HG02938 (cell line): ENCODE results near the gene EIF4B.

Experiments used
- ATAC-seq: cut with Tn5 transposase; IDR thresholded peaks from one replicate; pipeline ENCODE4 v1.9.1; 2021; ENCODE audit warnings: mild to moderate bottlenecking, moderate library complexity; ENCODE audit not compliant: unreplicated experiment

Gene EIF4B

DNA sequence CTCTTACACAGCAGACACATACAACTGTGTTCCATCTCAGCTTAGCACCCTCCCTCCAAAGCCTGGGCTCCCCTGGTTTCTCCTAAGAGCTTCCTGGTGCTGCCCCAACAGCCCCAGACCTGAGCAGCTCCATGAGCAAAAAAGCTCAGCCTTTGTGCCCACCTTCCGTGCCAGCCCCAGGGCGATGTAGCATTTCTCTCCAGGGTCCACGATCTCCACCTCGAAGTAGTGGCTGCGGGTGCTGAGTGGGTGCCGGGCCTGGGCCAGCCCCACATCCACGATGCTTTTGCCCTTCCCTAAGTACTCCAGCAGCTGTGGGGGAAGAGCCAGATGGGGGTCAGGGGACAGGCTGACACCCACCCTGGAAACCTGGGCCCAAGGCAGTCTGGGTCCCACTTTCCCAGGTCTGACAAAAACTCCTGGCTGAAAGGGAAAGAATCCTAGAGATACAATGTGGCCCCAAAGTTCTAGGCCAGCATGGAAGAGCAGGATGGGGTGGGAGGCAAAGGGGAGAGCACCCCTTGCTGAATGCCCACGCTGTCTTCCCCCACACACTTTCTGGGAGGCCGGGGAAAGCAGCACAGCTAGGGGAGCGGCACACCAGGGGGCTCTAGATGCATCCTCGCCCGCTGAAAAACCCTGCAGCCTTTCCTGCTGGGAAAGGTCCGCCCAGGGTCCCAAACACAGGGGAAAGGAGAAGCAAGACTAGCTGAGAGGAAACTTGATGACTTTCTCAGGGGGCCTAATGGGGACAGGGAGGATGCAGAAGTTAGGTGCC lies 61.9 kb downstream of the EIF4B start:
- ATAC-seq: no peak

DNA sequence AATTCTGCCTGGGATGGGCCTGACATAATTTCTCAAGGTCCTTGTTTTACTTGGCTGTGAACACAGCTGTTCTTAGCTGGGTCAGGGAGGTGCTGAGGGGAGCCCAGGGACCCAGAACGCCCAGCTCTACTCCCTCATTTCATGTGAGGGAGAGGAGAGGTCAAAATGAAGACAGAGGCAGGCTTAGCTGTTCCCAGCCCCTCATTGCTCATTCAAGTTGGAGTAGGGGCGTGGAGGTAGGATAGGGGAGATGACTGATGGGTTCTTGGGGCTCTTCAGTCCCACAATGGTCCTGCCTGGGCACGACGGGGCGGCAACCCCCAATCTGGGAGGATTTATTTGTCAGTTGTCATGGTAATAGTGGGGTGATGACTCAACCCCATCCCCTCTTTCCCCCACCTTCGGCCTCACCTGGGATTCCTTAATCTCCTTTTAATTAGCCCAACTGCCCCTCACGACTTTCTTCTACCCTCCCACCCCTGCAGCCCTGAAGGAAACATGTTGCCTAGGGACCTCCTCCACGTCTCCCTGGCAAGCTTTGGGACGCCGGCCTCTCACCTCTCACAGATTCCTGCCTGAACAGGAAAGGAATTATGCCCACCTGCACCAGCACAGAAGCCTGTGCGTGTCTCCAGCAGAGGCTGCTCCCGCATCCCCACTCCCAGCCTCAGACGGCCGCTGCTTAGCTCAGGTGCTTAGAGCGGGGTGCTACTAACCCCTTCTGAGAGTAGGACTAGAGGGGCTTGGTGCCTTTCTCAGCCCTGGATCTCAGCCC lies 62.7 kb downstream of the EIF4B start:
- ATAC-seq: no peak

DNA sequence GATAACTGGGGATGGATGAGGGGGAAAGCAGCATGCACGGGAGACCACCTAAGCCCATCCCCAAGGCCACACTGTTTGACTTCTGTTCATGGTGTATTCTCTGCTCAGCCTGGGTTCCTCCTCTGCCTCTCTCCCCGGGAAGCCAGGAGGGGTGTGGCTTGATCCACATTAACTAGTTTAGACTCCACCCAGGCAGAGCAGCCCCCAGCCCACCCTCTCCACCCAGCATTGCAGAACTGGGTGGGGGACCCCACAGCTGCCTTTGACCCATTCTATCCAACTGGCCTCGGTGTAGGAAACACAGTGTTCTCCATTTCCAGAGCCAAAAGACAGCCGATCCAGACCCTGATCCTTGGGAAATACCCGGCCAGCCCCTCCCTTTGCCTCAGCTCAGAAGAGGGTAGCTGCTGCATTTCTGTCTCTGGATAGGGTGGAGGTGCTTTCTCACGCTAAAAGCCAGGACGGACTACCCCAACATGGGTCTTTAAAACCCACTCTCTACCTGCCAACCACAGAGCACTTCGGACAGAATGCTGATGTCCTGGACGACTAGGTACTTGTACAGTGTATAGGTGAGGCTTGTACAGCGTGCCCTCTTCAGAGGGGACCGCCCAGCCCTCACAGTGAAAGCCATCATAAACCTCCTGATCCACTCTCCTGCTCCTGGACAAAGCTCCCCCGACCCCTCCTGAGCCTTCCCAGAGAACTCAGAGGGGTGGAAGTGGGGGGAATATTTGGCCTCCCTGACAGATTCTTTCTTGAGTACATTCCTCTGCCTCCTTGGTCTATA lies 63.6 kb downstream of the EIF4B start:
- no peak for ATAC-seq

DNA sequence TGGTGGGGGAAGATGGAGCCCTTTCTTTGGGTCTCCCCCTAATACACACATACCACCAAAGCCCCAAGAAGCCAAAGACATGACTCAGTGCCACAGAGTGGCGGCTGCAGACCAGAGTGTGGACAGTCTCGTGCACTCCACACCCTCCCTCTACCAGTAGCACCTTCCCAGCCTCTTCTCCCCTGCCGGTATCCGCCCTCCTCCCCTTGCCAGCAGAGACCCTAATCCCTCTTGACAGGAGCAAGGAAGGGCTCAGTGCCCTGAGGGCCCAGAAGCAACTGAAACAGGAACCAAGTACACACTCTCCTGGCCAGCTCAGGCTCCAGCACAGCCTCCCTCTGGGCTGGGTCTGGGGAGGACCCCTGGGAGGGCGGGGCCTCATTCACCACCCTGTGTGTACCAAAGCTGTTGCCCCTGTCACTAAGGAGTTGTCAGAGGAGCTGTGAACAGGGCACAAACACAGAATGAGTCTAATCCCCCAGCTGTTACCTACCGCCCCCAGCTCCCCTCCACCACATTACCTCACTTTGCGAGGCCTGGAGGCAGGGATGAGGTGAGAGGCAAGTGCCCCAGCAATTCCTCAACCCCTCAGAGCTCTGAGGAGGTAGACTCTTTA lies 64.7 kb downstream of the EIF4B start:
- no peak for ATAC-seq

DNA sequence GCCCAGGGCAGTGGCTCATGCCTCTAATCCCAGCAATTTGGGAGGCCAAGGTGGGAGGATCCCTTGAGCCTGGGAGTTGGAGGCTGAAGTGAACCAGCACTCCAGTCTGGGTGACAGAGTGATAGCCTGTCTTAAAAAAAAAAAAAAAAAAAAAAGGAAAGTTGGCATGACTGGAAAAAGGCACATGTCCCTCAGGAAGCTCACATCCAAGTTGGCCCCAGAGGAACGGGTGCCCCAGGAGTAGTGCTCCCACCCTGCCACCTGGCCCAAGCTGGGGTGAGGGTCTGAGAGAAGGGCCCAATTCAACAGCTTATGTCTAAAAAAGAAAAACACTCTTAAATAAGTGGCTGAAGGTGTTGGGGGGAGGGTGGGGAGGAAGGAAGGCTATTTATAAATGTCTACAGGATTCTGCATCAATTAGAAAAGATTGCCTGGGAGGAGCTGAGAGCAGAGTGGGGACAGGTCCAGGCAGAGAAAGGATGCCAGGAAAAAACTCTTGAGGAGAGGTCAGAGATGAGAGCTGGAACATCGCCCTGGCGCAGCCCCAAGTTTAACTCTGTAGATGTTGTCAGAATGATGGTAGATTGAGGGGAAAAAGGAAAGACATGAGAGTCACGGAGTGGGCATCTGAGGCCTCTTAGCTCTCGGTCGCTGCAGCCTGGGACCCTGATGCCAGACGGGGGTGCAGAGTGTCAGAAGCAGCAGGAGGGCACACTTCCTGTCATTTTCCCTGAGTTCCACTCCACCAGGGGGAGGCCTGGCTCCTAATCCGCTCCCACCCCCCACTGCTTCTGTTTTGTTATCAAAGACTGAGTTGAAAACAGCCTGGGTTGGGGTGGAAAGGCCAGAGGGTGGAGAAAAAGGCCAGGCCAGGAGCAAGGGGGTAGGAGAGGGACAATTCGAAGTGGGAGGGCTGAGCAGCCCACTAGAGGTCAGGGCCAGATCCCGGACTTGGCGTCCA lies 65.6 kb downstream of the EIF4B start:
- no peak for ATAC-seq

DNA sequence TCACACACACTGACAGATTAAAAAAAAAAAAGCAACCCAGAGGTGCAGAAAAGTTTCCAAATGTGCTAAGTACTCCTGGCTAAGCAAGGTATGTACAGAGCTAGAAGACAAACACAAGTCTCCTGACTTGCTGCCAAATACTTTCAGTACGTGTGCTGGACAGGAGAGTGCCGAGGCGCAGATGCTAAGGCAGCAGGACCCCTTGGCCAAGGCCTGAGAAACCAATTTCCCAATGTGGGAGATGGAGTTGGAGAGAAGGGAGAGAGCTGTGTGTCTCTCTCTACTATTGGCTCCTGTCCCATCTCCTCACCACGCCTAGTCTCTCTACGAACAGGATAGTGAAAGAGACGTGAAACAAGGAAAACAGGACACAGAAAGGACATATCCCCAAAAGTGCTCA lies 67.6 kb downstream of the EIF4B start:
- no peak for ATAC-seq

DNA sequence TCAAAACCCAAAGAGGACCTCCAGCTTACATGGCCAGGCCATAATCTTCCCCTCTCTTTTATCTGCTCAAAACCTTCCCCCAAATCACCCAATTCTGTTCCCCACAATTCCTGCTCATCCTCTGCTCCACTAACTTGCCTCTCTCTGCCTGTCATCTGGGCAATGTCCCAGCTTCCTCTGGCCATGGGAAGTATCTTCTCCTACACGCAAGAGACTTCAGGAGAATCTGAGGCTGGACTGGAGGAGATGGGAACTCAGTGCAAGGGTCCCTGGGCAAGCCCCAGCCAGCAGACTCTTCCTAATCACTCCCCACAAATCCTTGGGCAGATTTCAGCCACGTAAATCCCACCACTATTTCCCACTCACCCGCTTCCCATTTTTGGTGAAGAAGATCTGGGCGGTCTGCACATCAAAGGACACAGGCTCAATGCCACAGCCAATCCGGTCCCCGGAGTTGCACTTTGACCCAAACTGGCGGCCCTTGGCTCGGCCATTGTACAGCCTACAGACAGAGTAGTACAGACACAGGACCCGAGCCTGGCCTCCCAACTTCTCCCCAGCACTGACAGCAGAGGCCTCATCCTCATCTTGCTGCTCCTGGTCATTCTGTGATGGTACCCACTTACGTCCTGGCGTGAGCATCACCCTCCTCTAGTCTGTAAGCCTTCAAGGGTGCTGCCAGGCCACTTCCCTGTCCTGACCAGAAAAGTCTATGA lies 68.2 kb downstream of the EIF4B start:
- no peak for ATAC-seq

DNA sequence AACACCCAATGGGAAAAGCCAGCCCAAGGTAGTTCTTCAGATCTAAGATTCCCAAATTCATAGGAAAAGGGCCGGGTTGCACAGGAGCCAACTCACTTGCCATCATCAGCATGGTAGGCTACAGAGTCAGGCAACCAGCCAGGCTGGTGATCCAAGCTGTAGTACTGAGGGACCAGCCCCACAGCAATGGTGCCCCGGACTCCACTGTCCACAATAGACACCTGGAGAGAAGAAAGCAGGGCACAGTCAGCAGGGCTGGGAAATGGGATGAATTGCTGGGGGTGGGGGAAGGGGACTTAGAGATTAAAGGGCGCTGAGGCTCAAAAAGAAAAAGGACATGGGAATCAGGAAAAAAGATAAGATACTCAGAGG lies 68.7 kb downstream of the EIF4B start:
- no peak for ATAC-seq

DNA sequence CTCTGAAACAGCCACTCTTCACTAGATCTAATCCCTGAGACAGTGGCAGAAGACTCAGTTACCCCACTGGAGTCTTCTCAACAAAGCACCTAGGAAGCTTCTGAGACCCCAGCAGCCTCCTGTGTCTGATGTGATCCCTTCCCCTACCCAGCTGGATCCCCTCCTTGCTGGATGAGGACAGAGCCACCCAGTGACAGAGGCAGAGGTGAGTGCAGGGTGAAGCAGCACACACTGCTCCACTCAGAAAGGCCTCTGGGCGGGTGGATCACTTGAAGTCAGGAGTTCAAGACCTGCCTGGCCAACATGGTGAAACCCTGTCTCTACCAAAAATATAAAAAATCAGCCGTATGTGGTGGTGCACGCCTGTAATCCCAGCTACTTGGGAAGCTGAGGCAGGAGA lies 70.2 kb downstream of the EIF4B start:
- ATAC-seq: no peak

DNA sequence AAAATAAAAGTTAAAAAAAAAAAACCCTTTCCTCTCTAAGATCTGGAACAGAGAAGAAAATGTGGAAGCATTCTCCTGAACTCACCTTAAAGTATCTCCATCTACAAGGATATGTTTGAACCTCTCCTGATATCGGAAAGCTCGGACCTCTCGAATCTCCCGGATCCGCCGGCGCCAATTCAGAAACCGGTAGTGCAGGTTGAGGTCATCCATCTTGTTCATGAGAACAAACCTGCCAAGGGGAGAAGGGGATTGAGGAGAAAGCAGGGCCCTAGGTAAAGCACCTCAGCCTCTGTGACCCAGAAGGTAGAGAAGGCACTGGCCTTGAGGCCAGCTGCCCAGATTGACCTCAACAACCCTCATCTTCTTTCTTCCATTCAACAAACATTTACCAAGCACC lies 70.8 kb downstream of the EIF4B start:
- ATAC-seq: no peak

DNA sequence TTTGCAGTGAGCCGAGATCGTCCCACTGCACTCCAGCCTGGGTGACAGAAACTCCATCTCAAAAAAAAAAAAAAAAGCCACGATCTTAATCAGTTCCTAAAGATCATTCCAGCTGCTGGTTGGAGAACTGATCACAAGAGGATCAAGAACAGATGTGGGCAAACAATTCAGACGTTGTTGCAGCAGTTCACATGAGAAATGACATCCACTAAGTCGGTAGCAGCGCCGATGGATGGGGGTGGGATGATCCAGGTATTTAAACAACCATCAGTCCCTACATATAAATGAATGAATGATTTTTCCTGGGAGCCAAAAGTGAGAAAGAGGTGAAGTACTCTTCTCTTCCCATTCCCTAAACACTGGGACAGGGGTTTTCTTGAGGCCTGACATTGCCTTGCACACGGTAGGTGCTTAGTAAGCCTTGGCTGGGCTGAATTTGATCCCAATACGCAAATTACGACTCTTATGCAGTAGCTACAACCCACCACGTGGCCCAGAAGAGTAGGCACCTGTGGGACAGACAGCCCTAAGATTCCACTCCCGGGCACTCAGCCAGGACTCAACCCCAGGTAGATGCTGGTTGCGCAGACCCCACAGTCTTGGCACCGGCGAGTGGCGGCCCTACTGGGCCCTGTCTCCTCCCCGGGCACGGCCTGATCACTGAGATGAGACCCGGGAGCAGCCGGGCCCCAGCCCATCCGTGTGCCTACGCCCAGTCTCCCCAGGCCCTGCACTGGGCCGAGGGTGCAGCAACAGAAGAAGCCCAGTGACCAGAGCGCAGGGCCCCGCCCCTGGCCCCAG lies 72.4 kb downstream of the EIF4B start:
- peak; percentile 32 for ATAC-seq

DNA sequence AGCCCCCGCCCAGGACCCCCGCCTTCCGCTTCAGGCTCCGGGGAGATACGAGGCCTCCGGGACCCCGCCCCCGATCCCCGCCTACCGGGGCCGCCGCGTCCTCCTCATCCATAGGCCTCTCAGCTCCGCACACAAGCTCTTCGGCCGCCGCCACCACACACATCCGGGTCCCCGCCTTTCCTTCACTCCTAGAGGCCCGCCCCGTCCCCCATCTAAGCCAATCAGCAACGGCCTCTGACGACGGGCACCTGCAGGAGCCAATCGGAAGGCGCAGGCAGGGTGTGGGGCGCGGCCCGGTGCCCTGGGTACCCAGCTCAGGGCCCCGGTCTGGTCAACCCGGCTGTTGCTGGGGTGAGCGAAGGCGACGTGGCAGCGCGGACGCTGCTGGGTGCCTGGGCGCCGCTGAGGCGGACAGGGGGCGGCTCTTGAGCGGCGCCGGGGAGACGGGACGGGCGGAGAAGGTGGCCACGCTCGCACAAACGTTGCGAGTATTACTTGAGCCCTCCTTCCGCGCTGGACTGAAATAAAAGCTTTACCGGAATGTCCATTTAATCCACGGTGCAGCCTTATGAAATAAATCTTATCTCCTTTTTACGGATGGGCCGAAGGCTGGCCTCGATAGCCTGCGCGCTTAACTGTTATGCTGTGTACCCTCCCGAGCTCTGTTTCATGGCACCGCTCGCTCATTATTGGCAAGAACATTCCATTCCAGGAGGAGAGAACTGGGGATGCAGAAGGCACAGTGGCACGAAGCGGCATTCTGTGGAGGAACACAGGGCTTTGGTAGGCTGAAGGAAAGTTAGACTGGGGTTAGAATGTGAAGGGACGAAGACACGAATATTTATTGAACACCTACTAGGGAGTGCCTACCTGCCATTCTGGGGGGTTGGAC lies 73.2 kb downstream of the EIF4B start, which contains the start of gene SPRYD3:
Gene SPRYD3, minus strand, starts transcription at position 165 of the 892 bp plus-strand sequence. Its CDS starts 57 bp downstream, at position 108.
- peak; percentile 97 for ATAC-seq

DNA sequence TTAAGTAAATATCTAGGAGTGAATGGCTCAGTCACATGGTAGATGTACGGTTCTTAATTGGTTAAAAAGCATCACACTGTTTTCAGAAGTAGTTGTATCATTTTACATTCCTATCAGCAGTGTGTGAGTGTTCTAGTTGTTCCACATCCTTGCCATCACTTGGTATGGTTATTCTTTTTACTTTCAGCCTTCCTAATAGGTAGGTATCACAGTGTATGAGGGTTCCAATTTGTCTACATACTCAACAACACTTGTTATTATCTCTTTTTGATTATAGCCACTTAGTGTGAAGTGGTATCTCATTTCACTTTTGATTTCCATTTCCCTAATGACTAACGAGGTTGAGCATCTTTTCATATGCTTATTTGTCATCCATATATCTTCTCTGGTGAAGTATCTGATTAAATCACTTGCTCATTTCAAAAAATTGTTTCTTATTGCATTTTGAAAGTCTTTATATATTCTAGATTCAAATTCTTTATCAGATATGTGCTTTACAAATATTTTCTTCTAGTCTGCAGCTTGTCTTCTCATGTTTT lies 76.5 kb downstream of the EIF4B start:
- no peak for ATAC-seq

DNA sequence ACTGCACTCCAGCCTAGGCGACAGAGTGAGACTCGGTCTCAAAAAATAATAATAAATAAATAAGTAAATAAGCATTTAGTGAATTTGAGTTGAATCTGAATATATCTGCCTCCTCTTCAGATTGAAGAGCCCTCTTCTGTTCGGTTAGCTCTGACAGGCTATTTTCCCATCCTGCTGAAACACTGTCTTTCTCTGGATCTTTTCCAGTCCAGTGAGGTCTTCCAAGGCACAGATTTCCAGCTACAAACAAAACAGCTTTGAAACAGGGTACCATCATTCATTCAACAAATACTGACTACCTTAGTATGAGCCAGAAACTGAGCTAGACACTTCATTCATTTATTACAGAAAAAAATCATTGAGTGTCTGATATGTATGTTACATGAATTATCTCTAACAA lies 80.1 kb downstream of the EIF4B start:
- no peak for ATAC-seq

DNA sequence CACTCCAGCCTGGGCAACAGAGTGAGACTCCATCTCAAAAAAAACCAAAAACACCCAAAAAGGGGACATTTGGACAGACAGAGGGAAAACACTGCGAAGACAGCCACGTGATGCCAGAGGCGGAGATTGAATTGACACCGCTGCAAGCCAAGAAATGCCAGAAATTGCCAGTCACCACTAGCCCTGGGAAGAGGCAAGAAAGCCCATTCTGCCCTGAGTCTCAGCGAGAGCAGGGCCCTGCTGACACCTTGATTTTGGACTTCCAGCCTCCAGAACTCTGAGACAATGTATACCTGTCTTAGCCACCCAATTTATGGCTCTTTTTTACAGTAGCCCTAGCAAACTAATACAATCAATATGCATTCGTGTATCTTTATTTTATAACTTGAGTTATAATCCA lies 83.8 kb downstream of the EIF4B start:
- no peak for ATAC-seq

DNA sequence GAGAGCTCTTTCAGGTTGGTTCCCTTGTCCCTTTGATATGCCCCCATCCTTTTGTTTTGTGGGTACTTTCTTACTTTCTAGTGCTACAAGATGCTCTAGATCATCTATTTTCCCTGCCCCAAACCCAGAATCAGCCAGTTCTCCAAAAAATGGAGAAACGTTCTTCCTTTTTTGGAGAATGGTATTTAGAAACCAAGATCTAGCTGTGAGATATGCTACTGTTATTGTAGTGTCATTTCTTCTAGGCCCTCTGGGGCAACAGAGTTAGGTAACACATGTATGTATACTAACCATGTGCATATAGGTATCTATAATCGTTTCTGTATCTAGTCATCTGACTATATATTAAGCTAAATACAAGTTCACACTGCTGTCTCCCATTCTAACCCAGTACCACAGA lies 84.3 kb downstream of the EIF4B start:
- no peak for ATAC-seq

DNA sequence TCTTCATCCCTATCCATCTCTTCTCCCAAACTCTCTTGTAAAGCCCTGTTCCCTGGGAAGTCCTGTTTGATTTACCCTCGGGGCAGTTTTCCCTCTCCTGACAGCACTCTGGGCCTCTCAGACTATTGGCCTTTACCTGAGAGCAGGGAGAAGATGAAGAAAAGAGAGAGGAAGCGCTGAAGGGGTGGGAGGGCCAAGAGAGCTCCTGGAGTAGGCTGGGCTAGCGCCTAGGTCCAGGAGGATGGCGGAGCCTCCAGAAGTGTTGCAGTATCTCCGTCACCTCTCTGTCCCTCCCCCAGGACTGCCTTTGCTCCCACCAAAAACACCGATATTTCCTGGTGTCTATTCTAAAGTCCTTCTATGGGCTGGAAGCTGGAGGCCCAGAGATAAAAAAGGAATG lies 85.5 kb downstream of the EIF4B start:
- ATAC-seq: no peak
